Gastroesophageal sphincter (tissue), 3 donors: ENCODE results near the gene IGFBP2.

ENCODE experiments used
- POLR2AphosphoS5 ChIP-seq: sonication (generic); formaldehyde crosslinking; IDR thresholded peaks from one replicate; pipeline ENCODE4 v1.6.1; 2017; ENCODE audit warnings: antibody characterized with exemption
- TF ChIP-seq, protein P1 (sequence below), 4 experiments: fragments of 200-600 bp in 2 of 4; fragments of 450-650 bp in 2 of 4; sonication (generic) in 1 of 4; IDR thresholded peaks; one replicate each; pipeline ENCODE4 v1.5.1; 2017 to 2019; ENCODE audit warnings: antibody characterized with exemption in 4 of 4, mild to moderate bottlenecking in 2 of 4, moderate library complexity in 2 of 4

DNA sequence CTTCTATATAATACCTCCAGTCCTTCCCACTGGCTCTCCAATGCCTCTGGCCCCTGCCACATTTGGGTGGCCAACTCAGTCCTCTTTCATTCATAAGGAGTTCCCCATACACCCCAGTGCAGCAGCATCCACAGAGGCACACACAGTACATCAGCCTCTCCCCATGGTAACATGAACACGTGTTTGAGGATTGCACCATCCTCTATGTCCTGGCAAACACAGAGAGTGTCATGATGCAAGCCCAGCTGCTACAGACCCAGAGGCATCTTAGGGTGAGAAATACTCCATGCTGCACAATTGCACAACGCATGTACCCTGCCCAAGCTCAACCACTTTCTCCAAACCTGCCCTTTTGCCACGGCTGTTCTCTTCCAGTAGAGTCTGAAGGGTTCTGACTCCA, 50.6 kb downstream of the IGFBP2 start:
- TF ChIP-seq, protein P1, sequence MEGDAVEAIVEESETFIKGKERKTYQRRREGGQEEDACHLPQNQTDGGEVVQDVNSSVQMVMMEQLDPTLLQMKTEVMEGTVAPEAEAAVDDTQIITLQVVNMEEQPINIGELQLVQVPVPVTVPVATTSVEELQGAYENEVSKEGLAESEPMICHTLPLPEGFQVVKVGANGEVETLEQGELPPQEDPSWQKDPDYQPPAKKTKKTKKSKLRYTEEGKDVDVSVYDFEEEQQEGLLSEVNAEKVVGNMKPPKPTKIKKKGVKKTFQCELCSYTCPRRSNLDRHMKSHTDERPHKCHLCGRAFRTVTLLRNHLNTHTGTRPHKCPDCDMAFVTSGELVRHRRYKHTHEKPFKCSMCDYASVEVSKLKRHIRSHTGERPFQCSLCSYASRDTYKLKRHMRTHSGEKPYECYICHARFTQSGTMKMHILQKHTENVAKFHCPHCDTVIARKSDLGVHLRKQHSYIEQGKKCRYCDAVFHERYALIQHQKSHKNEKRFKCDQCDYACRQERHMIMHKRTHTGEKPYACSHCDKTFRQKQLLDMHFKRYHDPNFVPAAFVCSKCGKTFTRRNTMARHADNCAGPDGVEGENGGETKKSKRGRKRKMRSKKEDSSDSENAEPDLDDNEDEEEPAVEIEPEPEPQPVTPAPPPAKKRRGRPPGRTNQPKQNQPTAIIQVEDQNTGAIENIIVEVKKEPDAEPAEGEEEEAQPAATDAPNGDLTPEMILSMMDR (IDR thresholded peaks at IDR 0.05): no peak
- TF ChIP-seq POLR2AphosphoS5: peak; percentile 99
